Measurements from ENCODE around the gene BMP6. TPM values are rescaled to one million over a fixed set of nuclear protein-coding genes. Genes with fewer than 3 reads are reported as not detected.

BMP6 gene
- total and polyA plus RNA-seq, 10 of the 15 experiments (the other 5 are each of a cell fraction or from before 2014, with no cell fraction given), result 0.02 to 0.15 (median 0.05) TPM; not detected in 5

DNA sequence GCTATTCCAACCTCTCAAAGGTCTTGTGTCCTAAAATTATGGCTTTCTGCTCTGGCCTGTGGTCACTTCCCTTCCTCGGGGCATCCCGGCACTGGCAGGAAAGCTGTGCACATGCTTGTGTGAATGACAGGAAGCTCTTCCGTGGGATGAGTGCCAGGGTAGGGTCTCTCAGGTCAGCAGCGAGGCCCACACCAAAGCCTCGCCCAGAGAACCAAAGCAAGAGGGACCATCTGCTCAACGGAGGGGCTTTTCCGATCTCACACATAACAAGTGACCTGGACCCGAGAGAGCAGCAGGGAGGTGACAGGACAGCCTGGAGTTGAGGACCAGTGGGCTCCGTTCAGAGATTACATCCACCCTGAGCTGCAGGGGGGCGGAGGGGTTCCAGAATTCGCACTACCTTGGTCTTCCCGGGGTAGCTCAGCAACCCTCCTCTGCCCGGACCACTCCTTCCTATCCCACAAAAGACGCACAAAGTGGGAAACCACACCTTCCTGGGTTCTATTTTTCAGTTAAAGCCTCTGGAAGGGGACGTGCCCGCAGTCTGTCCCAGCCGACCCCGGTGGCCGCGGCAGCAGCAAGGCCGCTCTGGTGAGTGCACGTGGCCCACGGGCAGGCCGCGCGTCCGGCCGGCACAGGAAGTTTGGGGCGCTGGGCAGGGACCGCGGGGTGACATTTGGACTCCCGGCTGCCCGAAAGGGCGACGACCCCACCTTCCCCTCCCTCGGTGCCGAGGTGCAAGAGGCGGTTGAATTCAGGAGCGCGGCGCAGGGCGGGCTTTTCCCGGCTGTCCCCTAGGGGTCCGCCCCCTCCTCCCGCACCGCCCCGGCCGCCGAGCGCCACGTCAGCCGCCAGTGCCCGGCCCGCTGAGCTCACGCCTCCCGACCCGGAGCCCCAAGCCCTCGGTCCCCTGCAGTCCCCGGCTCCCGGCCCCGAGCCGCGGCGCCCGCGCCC, 183.7 kb downstream of the BMP6 start (continued):
- TF ChIP-seq, protein P1, sequence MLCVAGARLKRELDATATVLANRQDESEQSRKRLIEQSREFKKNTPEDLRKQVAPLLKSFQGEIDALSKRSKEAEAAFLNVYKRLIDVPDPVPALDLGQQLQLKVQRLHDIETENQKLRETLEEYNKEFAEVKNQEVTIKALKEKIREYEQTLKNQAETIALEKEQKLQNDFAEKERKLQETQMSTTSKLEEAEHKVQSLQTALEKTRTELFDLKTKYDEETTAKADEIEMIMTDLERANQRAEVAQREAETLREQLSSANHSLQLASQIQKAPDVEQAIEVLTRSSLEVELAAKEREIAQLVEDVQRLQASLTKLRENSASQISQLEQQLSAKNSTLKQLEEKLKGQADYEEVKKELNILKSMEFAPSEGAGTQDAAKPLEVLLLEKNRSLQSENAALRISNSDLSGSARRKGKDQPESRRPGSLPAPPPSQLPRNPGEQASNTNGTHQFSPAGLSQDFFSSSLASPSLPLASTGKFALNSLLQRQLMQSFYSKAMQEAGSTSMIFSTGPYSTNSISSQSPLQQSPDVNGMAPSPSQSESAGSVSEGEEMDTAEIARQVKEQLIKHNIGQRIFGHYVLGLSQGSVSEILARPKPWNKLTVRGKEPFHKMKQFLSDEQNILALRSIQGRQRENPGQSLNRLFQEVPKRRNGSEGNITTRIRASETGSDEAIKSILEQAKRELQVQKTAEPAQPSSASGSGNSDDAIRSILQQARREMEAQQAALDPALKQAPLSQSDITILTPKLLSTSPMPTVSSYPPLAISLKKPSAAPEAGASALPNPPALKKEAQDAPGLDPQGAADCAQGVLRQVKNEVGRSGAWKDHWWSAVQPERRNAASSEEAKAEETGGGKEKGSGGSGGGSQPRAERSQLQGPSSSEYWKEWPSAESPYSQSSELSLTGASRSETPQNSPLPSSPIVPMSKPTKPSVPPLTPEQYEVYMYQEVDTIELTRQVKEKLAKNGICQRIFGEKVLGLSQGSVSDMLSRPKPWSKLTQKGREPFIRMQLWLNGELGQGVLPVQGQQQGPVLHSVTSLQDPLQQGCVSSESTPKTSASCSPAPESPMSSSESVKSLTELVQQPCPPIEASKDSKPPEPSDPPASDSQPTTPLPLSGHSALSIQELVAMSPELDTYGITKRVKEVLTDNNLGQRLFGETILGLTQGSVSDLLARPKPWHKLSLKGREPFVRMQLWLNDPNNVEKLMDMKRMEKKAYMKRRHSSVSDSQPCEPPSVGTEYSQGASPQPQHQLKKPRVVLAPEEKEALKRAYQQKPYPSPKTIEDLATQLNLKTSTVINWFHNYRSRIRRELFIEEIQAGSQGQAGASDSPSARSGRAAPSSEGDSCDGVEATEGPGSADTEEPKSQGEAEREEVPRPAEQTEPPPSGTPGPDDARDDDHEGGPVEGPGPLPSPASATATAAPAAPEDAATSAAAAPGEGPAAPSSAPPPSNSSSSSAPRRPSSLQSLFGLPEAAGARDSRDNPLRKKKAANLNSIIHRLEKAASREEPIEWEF (IDR thresholded peaks at IDR 0.05; ENCODE audit: insufficient replicate concordance, low read depth, low read length), result no peak
- TF ChIP-seq POLR2A (IDR thresholded peaks at IDR 0.05; ENCODE audit: low read depth, low read length), result peak; percentile 71
- TF ChIP-seq BCL11A (IDR thresholded peaks at IDR 0.05; ENCODE audit: low read depth, low read length), result no peak
- no peak for TF ChIP-seq MEF2B (IDR thresholded peaks at IDR 0.05; ENCODE audit: partially characterized antibody, poor library complexity, severe bottlenecking)
- TF ChIP-seq ZZZ3 (IDR thresholded peaks at IDR 0.05; ENCODE audit: control insufficient read depth, insufficient read length, low read depth), result no peak
- TF ChIP-seq, protein P2, sequence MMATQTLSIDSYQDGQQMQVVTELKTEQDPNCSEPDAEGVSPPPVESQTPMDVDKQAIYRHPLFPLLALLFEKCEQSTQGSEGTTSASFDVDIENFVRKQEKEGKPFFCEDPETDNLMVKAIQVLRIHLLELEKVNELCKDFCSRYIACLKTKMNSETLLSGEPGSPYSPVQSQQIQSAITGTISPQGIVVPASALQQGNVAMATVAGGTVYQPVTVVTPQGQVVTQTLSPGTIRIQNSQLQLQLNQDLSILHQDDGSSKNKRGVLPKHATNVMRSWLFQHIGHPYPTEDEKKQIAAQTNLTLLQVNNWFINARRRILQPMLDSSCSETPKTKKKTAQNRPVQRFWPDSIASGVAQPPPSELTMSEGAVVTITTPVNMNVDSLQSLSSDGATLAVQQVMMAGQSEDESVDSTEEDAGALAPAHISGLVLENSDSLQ (IDR thresholded peaks at IDR 0.05), result no peak
- TF ChIP-seq, protein P3, sequence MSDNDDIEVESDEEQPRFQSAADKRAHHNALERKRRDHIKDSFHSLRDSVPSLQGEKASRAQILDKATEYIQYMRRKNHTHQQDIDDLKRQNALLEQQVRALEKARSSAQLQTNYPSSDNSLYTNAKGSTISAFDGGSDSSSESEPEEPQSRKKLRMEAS (IDR thresholded peaks at IDR 0.05; ENCODE audit: low read depth, low read length), result peak; percentile 93; the same call in 1 of the 2 replicates
- no peak for TF ChIP-seq RELA (IDR thresholded peaks at IDR 0.05; ENCODE audit: borderline replicate concordance, partially characterized antibody)
- TF ChIP-seq SIN3A (IDR thresholded peaks at IDR 0.05; ENCODE audit: low read depth, low read length), result no peak
- TF ChIP-seq SREBF1 (IDR thresholded peaks at IDR 0.05; ENCODE audit: low read length), result no peak
- TF ChIP-seq, protein P4, sequence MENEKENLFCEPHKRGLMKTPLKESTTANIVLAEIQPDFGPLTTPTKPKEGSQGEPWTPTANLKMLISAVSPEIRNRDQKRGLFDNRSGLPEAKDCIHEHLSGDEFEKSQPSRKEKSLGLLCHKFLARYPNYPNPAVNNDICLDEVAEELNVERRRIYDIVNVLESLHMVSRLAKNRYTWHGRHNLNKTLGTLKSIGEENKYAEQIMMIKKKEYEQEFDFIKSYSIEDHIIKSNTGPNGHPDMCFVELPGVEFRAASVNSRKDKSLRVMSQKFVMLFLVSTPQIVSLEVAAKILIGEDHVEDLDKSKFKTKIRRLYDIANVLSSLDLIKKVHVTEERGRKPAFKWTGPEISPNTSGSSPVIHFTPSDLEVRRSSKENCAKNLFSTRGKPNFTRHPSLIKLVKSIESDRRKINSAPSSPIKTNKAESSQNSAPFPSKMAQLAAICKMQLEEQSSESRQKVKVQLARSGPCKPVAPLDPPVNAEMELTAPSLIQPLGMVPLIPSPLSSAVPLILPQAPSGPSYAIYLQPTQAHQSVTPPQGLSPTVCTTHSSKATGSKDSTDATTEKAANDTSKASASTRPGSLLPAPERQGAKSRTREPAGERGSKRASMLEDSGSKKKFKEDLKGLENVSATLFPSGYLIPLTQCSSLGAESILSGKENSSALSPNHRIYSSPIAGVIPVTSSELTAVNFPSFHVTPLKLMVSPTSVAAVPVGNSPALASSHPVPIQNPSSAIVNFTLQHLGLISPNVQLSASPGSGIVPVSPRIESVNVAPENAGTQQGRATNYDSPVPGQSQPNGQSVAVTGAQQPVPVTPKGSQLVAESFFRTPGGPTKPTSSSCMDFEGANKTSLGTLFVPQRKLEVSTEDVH (IDR thresholded peaks at IDR 0.05; ENCODE audit: low read depth, partially characterized antibody), result no peak
- no peak for TF ChIP-seq IRF4 (IDR thresholded peaks at IDR 0.05; ENCODE audit: low read depth, low read length)
- TF ChIP-seq FOS (IDR thresholded peaks at IDR 0.05; ENCODE audit: borderline replicate concordance, extremely low read depth, insufficient read length), result no peak
- TF ChIP-seq HCFC1 (IDR thresholded peaks at IDR 0.05; ENCODE audit: low read length), result no peak
- TF ChIP-seq, protein P5, sequence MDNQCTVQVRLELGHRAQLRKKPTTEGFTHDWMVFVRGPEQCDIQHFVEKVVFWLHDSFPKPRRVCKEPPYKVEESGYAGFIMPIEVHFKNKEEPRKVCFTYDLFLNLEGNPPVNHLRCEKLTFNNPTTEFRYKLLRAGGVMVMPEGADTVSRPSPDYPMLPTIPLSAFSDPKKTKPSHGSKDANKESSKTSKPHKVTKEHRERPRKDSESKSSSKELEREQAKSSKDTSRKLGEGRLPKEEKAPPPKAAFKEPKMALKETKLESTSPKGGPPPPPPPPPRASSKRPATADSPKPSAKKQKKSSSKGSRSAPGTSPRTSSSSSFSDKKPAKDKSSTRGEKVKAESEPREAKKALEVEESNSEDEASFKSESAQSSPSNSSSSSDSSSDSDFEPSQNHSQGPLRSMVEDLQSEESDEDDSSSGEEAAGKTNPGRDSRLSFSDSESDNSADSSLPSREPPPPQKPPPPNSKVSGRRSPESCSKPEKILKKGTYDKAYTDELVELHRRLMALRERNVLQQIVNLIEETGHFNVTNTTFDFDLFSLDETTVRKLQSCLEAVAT (IDR thresholded peaks at IDR 0.05), result no peak
